SK-N-MC (cell line): ENCODE results near the gene ASB10.

Experiments
- EZH2 ChIP-seq: fragments of 200-600 bp; sonication (generic); IDR thresholded peaks from one replicate; pipeline ENCODE4 v1.6.1; 2017; ENCODE audit warnings: antibody characterized with exemption
- FOXP2 ChIP-seq: optimal IDR thresholded peaks from 2 replicates; pipeline ENCODE3; 2011; ENCODE audit warnings: mild to moderate bottlenecking, moderate library complexity; ENCODE audit not compliant: insufficient read depth; ENCODE audit errors: extremely low read length, control extremely low read depth
- POLR2AphosphoS5 ChIP-seq: IDR thresholded peaks from 2 replicates; pipeline ENCODE4 v1.6.1; 2012; ENCODE audit warnings: mild to moderate bottlenecking, low read depth, low read length, borderline replicate concordance

- TF ChIP-seq POLR2AphosphoS5 (no peak), FOXP2 (no peak), EZH2 (no peak)
These were observed 1.0 kb downstream of the ASB10 start for GRCh38 chr7:151185762-151186639.
